ENCODE measurements around the gene MS4A13.
"Not testable (repeated sequence)": the region's sequence is repeated elsewhere in the genome, so short reads cannot be mapped to it uniquely, and the experiment has no call there.

Gene MS4A13

DNA sequence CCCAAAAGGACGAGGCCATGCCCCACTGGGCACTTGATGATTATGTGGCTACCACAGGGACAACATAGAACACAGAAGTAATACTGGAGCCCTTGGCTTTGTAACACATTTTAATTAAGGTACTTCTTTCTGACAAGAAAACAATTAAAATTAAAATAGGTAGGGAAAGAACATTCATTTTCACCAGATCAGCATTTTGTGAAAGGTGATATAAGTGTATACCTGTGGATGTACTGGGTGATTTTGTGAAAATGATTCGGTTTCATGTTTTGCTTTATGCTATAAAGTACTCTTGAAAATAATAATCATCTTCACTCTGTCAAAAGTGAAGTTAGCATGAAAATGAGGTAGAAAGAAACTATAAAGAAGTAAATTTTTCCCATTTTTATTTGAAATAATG lies 21.7 kb upstream of the MS4A13 start:
- no peak for TF ChIP-seq CTCF (IDR thresholded peaks at IDR 0.05; ENCODE audit: extremely low read depth, missing control alignments)

GRCh38 chr11:60498399-60498798 lies 16.8 kb upstream of the MS4A13 start:
- no peak for DNase-seq (ENCODE audit: low spot score)
- TF ChIP-seq CTCF (IDR thresholded peaks at IDR 0.05; ENCODE audit: extremely low read depth, missing control alignments): no peak

More for the DNA sequence above, 21.7 kb upstream of the MS4A13 start:
- DNase-seq (ENCODE audit: low spot score): no peak

DNA sequence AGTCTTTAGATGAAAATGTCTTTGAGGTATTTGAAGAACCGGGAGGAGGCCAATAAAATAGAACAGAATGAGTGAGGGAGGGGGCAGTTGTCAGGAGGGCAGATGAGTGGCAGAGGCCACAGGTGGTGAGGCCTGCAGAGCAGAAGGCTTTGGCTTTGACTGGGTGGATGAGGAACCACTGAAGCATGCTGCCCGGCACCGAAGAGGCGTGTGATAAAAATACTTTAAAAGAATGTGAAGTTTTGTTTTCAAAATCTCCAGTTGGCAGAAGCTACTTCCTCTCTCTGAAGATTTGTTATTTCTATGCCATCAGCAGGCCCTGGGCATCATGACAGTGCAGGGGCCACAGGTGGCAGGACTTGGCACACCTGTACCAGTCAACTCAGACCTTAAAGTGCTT lies 16.3 kb upstream of the MS4A13 start:
- TF ChIP-seq CTCF (IDR thresholded peaks at IDR 0.05; ENCODE audit: extremely low read depth, missing control alignments): no peak
- no peak for DNase-seq (ENCODE audit: low spot score)

- TF ChIP-seq CTCF (IDR thresholded peaks at IDR 0.05; ENCODE audit: extremely low read depth, missing control alignments): no peak
- DNase-seq (ENCODE audit: low spot score): no peak
Observed at GRCh38 chr11:60500276-60500910, 14.8 kb upstream of the MS4A13 start.

DNA sequence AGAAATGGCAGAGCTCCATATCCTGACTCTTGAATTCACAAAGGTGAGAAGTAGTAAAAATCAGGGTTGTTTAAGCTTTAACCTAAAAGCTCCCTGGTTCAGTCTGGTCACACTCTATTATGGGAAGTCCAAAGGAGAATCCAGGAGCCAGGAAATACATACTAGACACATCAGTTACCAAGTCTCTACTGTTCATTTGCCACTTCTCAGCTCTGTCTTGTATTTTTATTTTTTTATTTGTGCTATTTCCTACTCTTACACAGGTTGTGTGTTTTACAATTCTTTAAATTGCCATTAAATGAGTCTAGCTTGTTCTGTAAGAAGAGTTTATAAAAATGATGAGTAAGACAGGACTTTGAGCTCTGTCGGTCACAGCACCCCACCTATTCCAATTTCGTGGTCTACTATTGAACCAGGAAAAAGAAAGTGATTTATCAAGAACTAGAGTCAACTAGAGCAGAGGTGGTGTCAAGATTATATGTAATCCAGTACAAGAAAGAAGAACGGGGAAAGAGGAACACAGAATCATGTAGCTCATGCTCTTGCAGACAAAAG lies 12.9 kb upstream of the MS4A13 start:
- TF ChIP-seq CTCF (IDR thresholded peaks at IDR 0.05; ENCODE audit: extremely low read depth, missing control alignments): no peak

GRCh38 chr11:60504219-60504905 lies 10.8 kb upstream of the MS4A13 start:
- no peak for TF ChIP-seq CTCF (IDR thresholded peaks at IDR 0.05; ENCODE audit: extremely low read depth, missing control alignments)
- DNase-seq (ENCODE audit: low spot score): peak; percentile 44

More for the DNA sequence above, 12.9 kb upstream of the MS4A13 start:
- no peak for DNase-seq (ENCODE audit: low spot score)

DNA sequence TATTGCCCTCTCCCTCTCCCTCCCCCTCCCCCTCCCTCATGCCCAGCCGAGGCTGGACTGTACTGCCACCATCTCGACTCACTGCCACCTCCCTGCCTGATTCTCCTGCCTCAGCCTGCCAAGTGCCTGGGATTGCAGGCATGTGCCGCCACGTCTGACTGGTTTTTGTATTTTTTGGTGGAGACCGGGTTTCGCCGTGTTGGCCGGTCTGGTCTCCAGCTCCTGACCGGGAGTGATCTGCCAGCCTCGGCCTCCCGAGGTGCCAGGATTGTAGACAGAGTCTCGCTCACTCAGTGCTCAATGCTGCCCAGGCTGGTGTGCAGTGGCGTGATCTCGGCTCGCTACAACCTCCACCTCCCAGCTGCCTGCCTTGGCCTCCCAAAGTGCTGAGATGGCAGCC lies 5.6 kb upstream of the MS4A13 start:
- not testable (repeated sequence) for DNase-seq (ENCODE audit: low spot score)

- DNase-seq (ENCODE audit: low spot score): not testable (repeated sequence)
Observed at GRCh38 chr11:60510209-60510608, 5.0 kb upstream of the MS4A13 start.
